ENCODE measurements around the gene FAM89A.

DNA sequence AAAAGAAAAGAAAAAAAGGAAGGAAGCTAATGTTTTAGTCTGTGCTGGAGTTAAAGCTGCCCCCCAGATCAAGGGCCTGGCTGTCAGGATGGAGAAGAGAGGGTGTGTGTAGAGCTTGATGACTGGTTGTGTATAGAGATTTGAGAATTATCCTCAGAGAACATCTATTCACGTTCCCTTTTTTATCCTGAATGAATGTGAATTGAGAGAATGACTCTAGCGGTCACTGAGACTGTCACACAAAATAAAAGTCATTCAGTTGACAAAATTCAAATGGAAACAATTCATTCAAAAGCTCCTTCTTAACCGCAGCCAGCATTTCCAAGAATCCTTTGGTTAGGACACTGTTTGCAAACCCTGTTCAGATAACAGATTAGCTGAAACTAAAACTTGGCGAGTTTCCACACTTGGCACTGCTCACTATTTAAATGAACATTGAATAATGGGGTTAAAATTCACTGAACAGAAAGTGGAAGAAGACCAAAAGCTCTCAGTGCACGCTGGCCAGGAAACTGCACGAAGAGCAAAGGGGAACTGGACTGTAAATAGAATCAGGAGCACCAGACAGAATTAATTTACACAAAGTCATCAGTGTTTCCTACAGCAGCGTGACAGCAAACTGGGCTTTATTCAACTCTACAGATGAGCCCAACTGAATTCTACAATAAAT is 13.6 kb upstream of the FAM89A start:
- no peak for TF ChIP-seq POLR2AphosphoS5 (IDR thresholded peaks at IDR 0.05; ENCODE audit: low read depth, low read length)
- TF ChIP-seq JUND (IDR thresholded peaks at IDR 0.05; ENCODE audit: low read length): no peak
- no peak for TF ChIP-seq RAD21 (IDR thresholded peaks at IDR 0.05 in 1 of 2, conservative IDR thresholded peaks at IDR 0.05 in 1 of 2; ENCODE audit: low read depth in 2 of 2, low read length in 2 of 2)
- no peak for TF ChIP-seq CTCF (IDR thresholded peaks at IDR 0.05; ENCODE audit: control extremely low read depth in 1 of 3, insufficient read depth in 1 of 3, low read depth in 1 of 3, low read length in 3 of 3)
- TF ChIP-seq POLR2A (IDR thresholded peaks at IDR 0.05; ENCODE audit: control extremely low read depth in 1 of 2, low read depth in 2 of 2, low read length in 2 of 2): no peak
- no peak for TF ChIP-seq GTF2F1 (IDR thresholded peaks at IDR 0.05; ENCODE audit: borderline replicate concordance, low read depth, low read length)
